DND-41 (cell line): Measurements from ENCODE around the gene OR6B3.

Source experiments
- ATAC-seq: fragments of 200-7000 bp; cut with Tn5 transposase; 3 replicates; pipeline ENCODE4 v1.9.1; 2021; ENCODE audit warnings: low read depth; ENCODE audit not compliant: insufficient read depth
- DNase-seq: peaks from one replicate; pipeline ENCODE4 v3.0.0-alpha.2; 2020
- H2AFZ ChIP-seq: 2 replicates; pipeline ENCODE4 v1.6.0; 2012; ENCODE audit warnings: low read depth, low read length
- H3K27ac ChIP-seq: 2 replicates; pipeline ENCODE4 v1.5.1; 2012; ENCODE audit warnings: low read length, inconsistent platforms
- H3K27me3 ChIP-seq: fragments of 200-600 bp; sonication (generic); 2 replicates; pipeline ENCODE4 v1.6.0; 2012; ENCODE audit warnings: low read length, mild to moderate bottlenecking, inconsistent platforms; ENCODE audit not compliant: insufficient read depth, poor library complexity
- H3K36me3 ChIP-seq: 2 replicates; pipeline ENCODE4 v1.5.1; 2012; ENCODE audit warnings: low read length, inconsistent platforms; ENCODE audit not compliant: insufficient read depth
- H3K4me1 ChIP-seq: 2 replicates; pipeline ENCODE4 v1.5.1; 2012; ENCODE audit warnings: mild to moderate bottlenecking, low read length; ENCODE audit not compliant: insufficient read depth
- H3K4me2 ChIP-seq: 2 replicates; pipeline ENCODE4 v1.6.0; 2012; ENCODE audit warnings: mild to moderate bottlenecking, moderate library complexity, low read length, inconsistent platforms; ENCODE audit not compliant: insufficient read depth
- H3K4me3 ChIP-seq, 2 experiments: fragments of 200-600 bp in 1 of 2; shearing (Covaris generic) in 1 of 2; 2 replicates each; pipeline ENCODE4 v1.5.1; 2012 to 2016; ENCODE audit warnings: inconsistent platforms in 2 of 2, low read length in 2 of 2, mild to moderate bottlenecking in 2 of 2, low read depth in 1 of 2, moderate library complexity in 1 of 2
- H3K79me2 ChIP-seq: 2 replicates; pipeline ENCODE4 v1.6.0; 2012; ENCODE audit warnings: low read length, inconsistent platforms; ENCODE audit not compliant: insufficient read depth
- H3K9ac ChIP-seq: 2 replicates; pipeline ENCODE4 v1.6.0; 2012; ENCODE audit warnings: low read depth, mild to moderate bottlenecking, inconsistent platforms, low read length, moderate library complexity
- H3K9me3 ChIP-seq: 2 replicates; pipeline ENCODE4 v1.5.1; 2012; ENCODE audit warnings: low read length, moderate library complexity, mild to moderate bottlenecking, inconsistent platforms; ENCODE audit not compliant: insufficient read depth, severe bottlenecking
- H4K20me1 ChIP-seq: 2 replicates; pipeline ENCODE4 v1.6.0; 2012; ENCODE audit warnings: low read length; ENCODE audit not compliant: insufficient read depth
- CTCF ChIP-seq: IDR thresholded peaks from 2 replicates; pipeline ENCODE4 v1.5.1; 2012; ENCODE audit warnings: borderline replicate concordance, low read length, moderate library complexity, mild to moderate bottlenecking; ENCODE audit not compliant: poor library complexity, severe bottlenecking; ENCODE audit errors: extremely low read depth
- EZH2 ChIP-seq: IDR thresholded peaks from 3 replicates; pipeline ENCODE4 v1.6.1; 2012; ENCODE audit warnings: borderline replicate concordance, low read depth, mild to moderate bottlenecking, moderate library complexity, low read length, inconsistent platforms; ENCODE audit not compliant: severe bottlenecking

The OR6B3 gene

GRCh38 chr2:240021488-240022104 is 31.7 kb downstream of the OR6B3 start:
- H3K4me1 ChIP-seq = peaks cover 39% of the 10 kb centered on the region
- H3K9me3 ChIP-seq = no peaks in the 10 kb centered on the region
- no peak overlapping the region for H3K9ac ChIP-seq
- ATAC-seq (peak; percentile 57), DNase-seq (peak; percentile 77)
- H3K79me2 ChIP-seq = peaks cover 69% of the 10 kb centered on the region
- peaks cover 20% of the 10 kb centered on the region; the same call in 1 of the 2 replicates for H4K20me1 ChIP-seq
- H3K36me3 ChIP-seq = peaks cover 46% of the 10 kb centered on the region
- no peak overlapping the region for H3K4me2 ChIP-seq
- H2AFZ ChIP-seq = no peak overlapping the region
- H3K4me3 ChIP-seq = no peak overlapping the region
- TF ChIP-seq EZH2 (no peak), CTCF (peak; percentile 89)
- H3K27me3 ChIP-seq = no peaks in the 10 kb centered on the region
- no peak overlapping the region for H3K27ac ChIP-seq

DNA sequence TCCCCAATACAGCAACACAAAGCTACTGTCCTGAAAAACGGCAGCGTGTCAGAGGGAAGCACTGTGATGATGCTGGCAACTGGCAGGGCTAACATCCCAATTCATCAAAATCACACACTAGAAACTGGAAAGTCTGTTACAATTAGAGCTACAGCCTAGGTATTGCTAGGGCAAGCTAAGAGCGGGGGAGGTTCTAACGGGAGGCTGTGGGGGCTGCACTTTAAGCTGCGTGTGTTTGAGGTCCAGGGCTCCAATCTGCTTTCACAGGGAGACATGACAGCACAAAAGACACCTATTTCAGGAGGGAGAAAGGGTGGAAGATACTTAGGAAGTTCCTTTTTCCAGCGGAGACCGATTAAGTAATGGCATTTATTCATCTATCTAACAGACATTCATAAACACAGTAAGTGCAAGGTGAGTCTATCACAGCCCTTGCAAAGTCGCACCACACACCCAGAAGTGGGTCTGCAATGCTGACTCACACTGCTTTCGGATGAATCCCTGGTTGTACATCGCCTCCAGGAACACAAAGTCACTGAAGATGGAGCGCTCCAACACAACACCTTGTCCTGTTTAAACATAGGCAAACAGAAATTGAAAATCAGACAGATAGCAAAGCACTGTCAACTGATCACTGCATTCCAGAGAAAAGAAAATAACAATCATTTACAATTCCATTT is 35.1 kb downstream of the OR6B3 start:
- Histone ChIP-seq H3K79me2 (peaks cover 53% of the 10 kb centered on the region), H3K4me1 (peaks cover 16% of the 10 kb centered on the region; the same call in 1 of the 2 replicates), H3K27ac (no peak overlapping the region), H4K20me1 (peaks cover 18% of the 10 kb centered on the region; the same call in 1 of the 2 replicates), H3K27me3 (no peaks in the 10 kb centered on the region), H3K36me3 (peaks cover 79% of the 10 kb centered on the region), H3K4me2 (no peak overlapping the region), H3K9ac (no peak overlapping the region), H3K4me3 (no peak overlapping the region), H3K9me3 (no peaks in the 10 kb centered on the region), H2AFZ (no peak overlapping the region)
- DNase-seq = no peak
- ATAC-seq = no peak
- no peak for TF ChIP-seq EZH2
- TF ChIP-seq CTCF = no peak

GRCh38 chr2:240014327-240014726 is 39.0 kb downstream of the OR6B3 start:
- H2AFZ ChIP-seq = no peak overlapping the region
- DNase-seq (no peak), ATAC-seq (no peak)
- H3K4me3 ChIP-seq = no peak overlapping the region
- TF ChIP-seq EZH2 (no peak), CTCF (no peak)
- H3K9me3 ChIP-seq = no peaks in the 10 kb centered on the region
- no peak overlapping the region for H3K9ac ChIP-seq
- peaks cover 19% of the 10 kb centered on the region; the same call in 1 of the 2 replicates for H3K79me2 ChIP-seq
- H3K4me1 ChIP-seq = no peaks in the 10 kb centered on the region
- H3K36me3 ChIP-seq = peaks cover 93% of the 10 kb centered on the region
- H4K20me1 ChIP-seq = 0 out of 2 replicates have a peak, but pooled peaks cover 7% of the 10 kb centered on the region
- no peak overlapping the region for H3K27ac ChIP-seq
- no peak overlapping the region for H3K4me2 ChIP-seq
- no peaks in the 10 kb centered on the region for H3K27me3 ChIP-seq
